Calu3 (cell line): ENCODE data around the gene LGALS7. TPM values are rescaled to one million over a fixed set of nuclear protein-coding genes. Genes with fewer than 3 reads are reported as not detected.
"Not testable (repeated sequence)": the region's sequence is repeated elsewhere in the genome, so short reads cannot be mapped to it uniquely, and the experiment has no call there.

Experiments used
- BruUV-seq: library from RNA; stranded (reverse); fragments of 400-500 nt; replicated peaks from 2 replicates; lab custom pipeline; 2021; lab: Mats Ljungman, UMichigan
- CTCF ChIA-PET: fragments of 300-600 bp; sonication (Branson Sonifier 250); formaldehyde crosslinking; loops from one replicate; lab custom pipeline; 2022; ENCODE audit warnings: antibody characterized with exemption; lab: Charles Lee
- DNase-seq: peaks from one replicate; pipeline ENCODE4 v3.0.0; 2022
- H3K27ac Mint-ChIP-seq: one replicate; pipeline ENCODE4 v1.8.0; 2022; ENCODE audit warnings: mixed read lengths; ENCODE audit not compliant: unreplicated experiment
- H3K27me3 Mint-ChIP-seq: one replicate; pipeline ENCODE4 v1.8.0; 2022; ENCODE audit warnings: mixed read lengths; ENCODE audit not compliant: unreplicated experiment
- H3K36me3 Mint-ChIP-seq: one replicate; pipeline ENCODE4 v1.8.0; 2022; ENCODE audit warnings: mild to moderate bottlenecking, moderate library complexity, mixed read lengths; ENCODE audit not compliant: insufficient read depth, unreplicated experiment
- H3K4me1 Mint-ChIP-seq: one replicate; pipeline ENCODE4 v1.8.0; 2022; ENCODE audit warnings: mild to moderate bottlenecking, low read depth, mixed read lengths; ENCODE audit not compliant: unreplicated experiment
- H3K4me3 Mint-ChIP-seq: one replicate; pipeline ENCODE4 v1.8.0; 2022; ENCODE audit warnings: mild to moderate bottlenecking, low read depth, moderate library complexity, mixed read lengths; ENCODE audit not compliant: unreplicated experiment
- H3K9me3 Mint-ChIP-seq: one replicate; pipeline ENCODE4 v1.8.0; 2022; ENCODE audit warnings: low read depth, mixed read lengths; ENCODE audit not compliant: unreplicated experiment
- intact Hi-C: fragments of 100-400 bp; cut with micrococcal nuclease; formaldehyde crosslinking; loops from one replicate; pipeline ENCODE4 v1.10.0; 2022; ENCODE audit not compliant: unreplicated experiment
- total RNA-seq: library from RNA; stranded (reverse); gene quantifications from 2 replicates; pipeline ENCODE4 v1.2.3, GENCODE V29; 2022
- TF ChIP-seq, protein P1 (sequence below): fragments of 200-600 bp; IDR thresholded peaks from one replicate; pipeline ENCODE4 v1.8.0; 2022; ENCODE audit warnings: antibody characterized with exemption; ENCODE audit not compliant: unreplicated experiment

The LGALS7 gene
- total RNA-seq, 1 experiment from 2014 or later = not detected

DNA sequence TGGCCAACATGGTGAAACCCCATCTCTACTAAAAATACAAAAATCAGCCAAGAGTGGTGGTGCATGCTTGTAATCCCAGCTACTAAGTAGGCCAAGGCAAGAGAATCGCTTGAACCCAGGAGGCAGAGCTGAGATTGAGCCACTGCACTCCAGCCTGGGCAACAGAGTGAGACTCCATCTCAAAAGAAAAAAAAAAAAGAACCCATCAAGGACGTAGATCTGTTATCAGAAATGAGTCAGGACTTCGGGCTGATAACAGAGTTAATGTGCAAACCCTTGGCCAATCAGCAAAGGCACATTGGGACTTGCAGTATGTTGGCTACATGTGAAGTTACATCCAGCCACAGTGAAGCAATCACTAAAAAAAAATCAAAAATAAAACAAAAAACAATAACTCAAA is 10.9 kb upstream of the LGALS7 start:
- intact Hi-C loops = no loop called here
- H3K27ac Mint-ChIP-seq = no peak overlapping the region

GRCh38 chr19:38782212-38782611 is 8.9 kb upstream of the LGALS7 start:
- H3K27ac Mint-ChIP-seq, H3K9me3 Mint-ChIP-seq, H3K36me3 Mint-ChIP-seq, H3K27me3 Mint-ChIP-seq, H3K4me3 Mint-ChIP-seq, DNase-seq, intact Hi-C loops, BruUV-seq: not testable (repeated sequence)
- CTCF ChIA-PET = interaction anchor here (0.6 kb wide), 1 partner anchor 927 kb away, joined by 3 read pairs; no protein-coding TSS in a partner anchor
- peaks cover 13% of the 10 kb centered on the region for H3K4me1 Mint-ChIP-seq

More for the DNA sequence above, 10.9 kb upstream of the LGALS7 start:
- H3K36me3 Mint-ChIP-seq = no peaks in the 10 kb centered on the region
- no TSS peak for BruUV-seq
- CTCF ChIA-PET = interaction anchor here (0.7 kb wide), 2 partner anchors 51 to 1599 kb away, joined by 3 to 4 read pairs; no protein-coding TSS in a partner anchor
- no peaks in the 10 kb centered on the region for H3K9me3 Mint-ChIP-seq
- H3K4me3 Mint-ChIP-seq = no peak overlapping the region
- TF ChIP-seq, protein P1, sequence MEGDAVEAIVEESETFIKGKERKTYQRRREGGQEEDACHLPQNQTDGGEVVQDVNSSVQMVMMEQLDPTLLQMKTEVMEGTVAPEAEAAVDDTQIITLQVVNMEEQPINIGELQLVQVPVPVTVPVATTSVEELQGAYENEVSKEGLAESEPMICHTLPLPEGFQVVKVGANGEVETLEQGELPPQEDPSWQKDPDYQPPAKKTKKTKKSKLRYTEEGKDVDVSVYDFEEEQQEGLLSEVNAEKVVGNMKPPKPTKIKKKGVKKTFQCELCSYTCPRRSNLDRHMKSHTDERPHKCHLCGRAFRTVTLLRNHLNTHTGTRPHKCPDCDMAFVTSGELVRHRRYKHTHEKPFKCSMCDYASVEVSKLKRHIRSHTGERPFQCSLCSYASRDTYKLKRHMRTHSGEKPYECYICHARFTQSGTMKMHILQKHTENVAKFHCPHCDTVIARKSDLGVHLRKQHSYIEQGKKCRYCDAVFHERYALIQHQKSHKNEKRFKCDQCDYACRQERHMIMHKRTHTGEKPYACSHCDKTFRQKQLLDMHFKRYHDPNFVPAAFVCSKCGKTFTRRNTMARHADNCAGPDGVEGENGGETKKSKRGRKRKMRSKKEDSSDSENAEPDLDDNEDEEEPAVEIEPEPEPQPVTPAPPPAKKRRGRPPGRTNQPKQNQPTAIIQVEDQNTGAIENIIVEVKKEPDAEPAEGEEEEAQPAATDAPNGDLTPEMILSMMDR = no peak
- peak; percentile 41 for DNase-seq
- H3K27me3 Mint-ChIP-seq = no peaks in the 10 kb centered on the region
- H3K4me1 Mint-ChIP-seq = peaks cover 24% of the 10 kb centered on the region

- DNase-seq = no peak
- no TSS peak for BruUV-seq
- Mint-ChIP-seq H3K9me3 (no peaks in the 10 kb centered on the region), H3K27me3 (no peaks in the 10 kb centered on the region), H3K36me3 (no peaks in the 10 kb centered on the region), H3K4me3 (no peak overlapping the region), H3K27ac (no peak overlapping the region), H3K4me1 (peaks cover 13% of the 10 kb centered on the region)
- TF ChIP-seq, protein P1 = no peak
- CTCF ChIA-PET = interaction anchor here (0.6 kb wide), 1 partner anchor 26 kb away, joined by 4 read pairs; no protein-coding TSS in a partner anchor
- intact Hi-C loops = no loop called here
Observed at GRCh38 chr19:38781058-38781457, 7.7 kb upstream of the LGALS7 start.

DNA sequence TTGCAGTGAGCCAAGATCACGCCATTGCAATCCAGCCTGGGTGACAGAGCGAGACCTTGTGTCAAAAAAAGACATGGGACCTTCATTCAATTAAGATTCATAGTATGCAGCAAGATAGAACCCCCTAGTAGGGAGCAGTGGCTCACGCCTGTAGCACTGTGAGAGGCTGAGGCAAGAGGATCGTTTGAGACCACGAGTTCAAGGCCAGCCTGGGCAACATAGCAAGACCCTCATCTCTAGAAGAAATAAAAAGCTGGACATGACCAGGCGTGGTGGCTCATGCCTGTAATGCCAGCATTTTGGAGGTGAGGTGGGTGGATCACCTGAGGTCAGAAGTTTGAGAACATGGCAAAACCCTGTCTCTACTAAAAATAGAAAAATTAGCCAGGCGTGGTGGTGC is 7.1 kb upstream of the LGALS7 start:
- TF ChIP-seq, protein P1 = no peak
- H3K4me1 Mint-ChIP-seq = peaks cover 13% of the 10 kb centered on the region
- H3K4me3 Mint-ChIP-seq = no peak overlapping the region
- H3K27me3 Mint-ChIP-seq = no peaks in the 10 kb centered on the region
- intact Hi-C loops = no loop called here
- H3K36me3 Mint-ChIP-seq = no peaks in the 10 kb centered on the region
- H3K27ac Mint-ChIP-seq = no peak overlapping the region
- no peak for DNase-seq
- CTCF ChIA-PET = interaction anchor here (0.6 kb wide), 1 partner anchor 27 kb away, joined by 4 read pairs; no protein-coding TSS in a partner anchor
- BruUV-seq = no TSS peak
- H3K9me3 Mint-ChIP-seq = no peaks in the 10 kb centered on the region

GRCh38 chr19:38778733-38779132 is 5.4 kb upstream of the LGALS7 start:
- H3K4me3 Mint-ChIP-seq = no peak overlapping the region
- intact Hi-C loops = no loop called here
- CTCF ChIA-PET = no interaction called here
- no peak for DNase-seq
- no TSS peak for BruUV-seq
- no peak overlapping the region for H3K27ac Mint-ChIP-seq
- no peaks in the 10 kb centered on the region for H3K4me1 Mint-ChIP-seq
- H3K27me3 Mint-ChIP-seq = no peaks in the 10 kb centered on the region
- no peaks in the 10 kb centered on the region for H3K36me3 Mint-ChIP-seq
- TF ChIP-seq, protein P1 = no peak
- no peaks in the 10 kb centered on the region for H3K9me3 Mint-ChIP-seq
